Panc1 (cell line): ENCODE data around the gene TRIO. TPM values are rescaled to one million over a fixed set of nuclear protein-coding genes. Genes with fewer than 3 reads are reported as not detected.

Experiments used
- ATAC-seq: fragments of 200-7000 bp; cut with Tn5 transposase; 2 replicates; pipeline ENCODE4 v1.9.1; 2020; ENCODE audit warnings: mild to moderate bottlenecking, moderate library complexity
- BruUV-seq: library from RNA; stranded (reverse); fragments of 400-500 nt; replicated peaks from 2 replicates; lab custom pipeline; 2021; lab: Mats Ljungman, UMichigan
- CTCF ChIA-PET: fragments of 300-600 bp; sonication (Branson Sonifier 250); formaldehyde crosslinking; loops from one replicate; lab custom pipeline; 2022; ENCODE audit warnings: antibody characterized with exemption; lab: Charles Lee
- POLR2A ChIA-PET: fragments of 300-600 bp; sonication (Branson Sonifier 250); formaldehyde crosslinking; loops from one replicate; lab custom pipeline; 2022; ENCODE audit warnings: antibody characterized with exemption; lab: Charles Lee
- DNase-seq: peaks from one replicate; pipeline ENCODE4 v3.0.0-alpha.2; 2010; ENCODE audit warnings: low read depth, low spot score
- H3K27ac ChIP-seq: 2 replicates; pipeline ENCODE4 v1.5.1; 2011; ENCODE audit warnings: mild to moderate bottlenecking, low read length, inconsistent platforms
- H3K27me3 ChIP-seq: fragments of 200-500 bp; sonication (Bioruptor generic); 2 replicates; pipeline ENCODE4 v1.6.0; 2014; ENCODE audit warnings: low read length, inconsistent platforms; ENCODE audit not compliant: control insufficient read depth, insufficient read depth
- H3K36me3 ChIP-seq: fragments of 200-500 bp; sonication (Bioruptor generic); 2 replicates; pipeline ENCODE4 v1.5.1; 2014; ENCODE audit warnings: inconsistent platforms, mild to moderate bottlenecking, low read length, moderate library complexity; ENCODE audit not compliant: control insufficient read depth, insufficient read depth
- H3K4me1 ChIP-seq: 2 replicates; pipeline ENCODE4 v1.5.1; 2011; ENCODE audit warnings: inconsistent platforms, mild to moderate bottlenecking, low read length, moderate library complexity; ENCODE audit not compliant: control insufficient read depth, insufficient read depth
- H3K4me3 ChIP-seq, 2 experiments: 2 replicates each; pipeline ENCODE4 v1.5.1; 2011 to 2012; ENCODE audit warnings: low read depth in 2 of 2, low read length in 2 of 2, mild to moderate bottlenecking in 2 of 2, inconsistent platforms in 1 of 2, moderate library complexity in 1 of 2
- H3K9me3 ChIP-seq: fragments of 200-500 bp; sonication (Bioruptor generic); 2 replicates; pipeline ENCODE4 v1.5.1; 2014; ENCODE audit warnings: low read depth, mild to moderate bottlenecking, inconsistent platforms, low read length, moderate library complexity; ENCODE audit not compliant: control insufficient read depth, insufficient read depth
- POLR2AphosphoS5 ChIP-seq: IDR thresholded peaks from 2 replicates; pipeline ENCODE4 v1.6.1; 2012; ENCODE audit warnings: mild to moderate bottlenecking, low read depth, low read length, moderate library complexity
- SIN3A ChIP-seq: IDR thresholded peaks from 2 replicates; pipeline ENCODE4 v1.6.1; 2012; ENCODE audit warnings: low read depth, mild to moderate bottlenecking, low read length, moderate library complexity, borderline replicate concordance; ENCODE audit not compliant: insufficient read depth
- TCF7L2 ChIP-seq: IDR thresholded peaks from 2 replicates; pipeline ENCODE4 v1.6.1; 2011; ENCODE audit warnings: mild to moderate bottlenecking, low read depth, low read length, inconsistent platforms
- in situ Hi-C: cut with HindIII; loops from 2 replicates; pipeline ENCODE4 v1.10.0; 2016; ENCODE audit warnings: low sequenced_read_pairs, low pct_unique_long_range_greater_than_20kb
- intact Hi-C: fragments of 100-400 bp; cut with micrococcal nuclease; formaldehyde crosslinking; loops from one replicate; pipeline ENCODE4 v1.10.0; 2022; ENCODE audit not compliant: unreplicated experiment
- total RNA-seq: library from RNA; stranded (reverse); gene quantifications from one replicate; pipeline ENCODE4 v1.2.1, GENCODE V29; 2021; ENCODE audit not compliant: unreplicated experiment
- TF ChIP-seq, protein P1 (sequence below): fragments of 450-650 bp; IDR thresholded peaks from 2 replicates; pipeline ENCODE4 v1.5.1; 2017; ENCODE audit warnings: mild to moderate bottlenecking
- TF ChIP-seq, protein P2 (sequence below), 2 experiments: IDR thresholded peaks; 2 replicates each; pipeline ENCODE4 v1.6.1; 2011 to 2012; ENCODE audit warnings: low read depth in 2 of 2, control low read depth in 1 of 2, low read length in 1 of 2, mild to moderate bottlenecking in 1 of 2, moderate library complexity in 1 of 2; ENCODE audit not compliant: insufficient read depth in 1 of 2

Gene TRIO
- total RNA-seq, 1 experiment from 2014 or later, result 349 TPM

GRCh38 chr5:14525397-14525796, 382.3 kb downstream of the TRIO start:
- TF ChIP-seq POLR2AphosphoS5, result no peak
- TF ChIP-seq SIN3A, result no peak
- no peak for TF ChIP-seq TCF7L2
- TF ChIP-seq, protein P1, sequence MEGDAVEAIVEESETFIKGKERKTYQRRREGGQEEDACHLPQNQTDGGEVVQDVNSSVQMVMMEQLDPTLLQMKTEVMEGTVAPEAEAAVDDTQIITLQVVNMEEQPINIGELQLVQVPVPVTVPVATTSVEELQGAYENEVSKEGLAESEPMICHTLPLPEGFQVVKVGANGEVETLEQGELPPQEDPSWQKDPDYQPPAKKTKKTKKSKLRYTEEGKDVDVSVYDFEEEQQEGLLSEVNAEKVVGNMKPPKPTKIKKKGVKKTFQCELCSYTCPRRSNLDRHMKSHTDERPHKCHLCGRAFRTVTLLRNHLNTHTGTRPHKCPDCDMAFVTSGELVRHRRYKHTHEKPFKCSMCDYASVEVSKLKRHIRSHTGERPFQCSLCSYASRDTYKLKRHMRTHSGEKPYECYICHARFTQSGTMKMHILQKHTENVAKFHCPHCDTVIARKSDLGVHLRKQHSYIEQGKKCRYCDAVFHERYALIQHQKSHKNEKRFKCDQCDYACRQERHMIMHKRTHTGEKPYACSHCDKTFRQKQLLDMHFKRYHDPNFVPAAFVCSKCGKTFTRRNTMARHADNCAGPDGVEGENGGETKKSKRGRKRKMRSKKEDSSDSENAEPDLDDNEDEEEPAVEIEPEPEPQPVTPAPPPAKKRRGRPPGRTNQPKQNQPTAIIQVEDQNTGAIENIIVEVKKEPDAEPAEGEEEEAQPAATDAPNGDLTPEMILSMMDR, result no peak
- TF ChIP-seq, protein P2, sequence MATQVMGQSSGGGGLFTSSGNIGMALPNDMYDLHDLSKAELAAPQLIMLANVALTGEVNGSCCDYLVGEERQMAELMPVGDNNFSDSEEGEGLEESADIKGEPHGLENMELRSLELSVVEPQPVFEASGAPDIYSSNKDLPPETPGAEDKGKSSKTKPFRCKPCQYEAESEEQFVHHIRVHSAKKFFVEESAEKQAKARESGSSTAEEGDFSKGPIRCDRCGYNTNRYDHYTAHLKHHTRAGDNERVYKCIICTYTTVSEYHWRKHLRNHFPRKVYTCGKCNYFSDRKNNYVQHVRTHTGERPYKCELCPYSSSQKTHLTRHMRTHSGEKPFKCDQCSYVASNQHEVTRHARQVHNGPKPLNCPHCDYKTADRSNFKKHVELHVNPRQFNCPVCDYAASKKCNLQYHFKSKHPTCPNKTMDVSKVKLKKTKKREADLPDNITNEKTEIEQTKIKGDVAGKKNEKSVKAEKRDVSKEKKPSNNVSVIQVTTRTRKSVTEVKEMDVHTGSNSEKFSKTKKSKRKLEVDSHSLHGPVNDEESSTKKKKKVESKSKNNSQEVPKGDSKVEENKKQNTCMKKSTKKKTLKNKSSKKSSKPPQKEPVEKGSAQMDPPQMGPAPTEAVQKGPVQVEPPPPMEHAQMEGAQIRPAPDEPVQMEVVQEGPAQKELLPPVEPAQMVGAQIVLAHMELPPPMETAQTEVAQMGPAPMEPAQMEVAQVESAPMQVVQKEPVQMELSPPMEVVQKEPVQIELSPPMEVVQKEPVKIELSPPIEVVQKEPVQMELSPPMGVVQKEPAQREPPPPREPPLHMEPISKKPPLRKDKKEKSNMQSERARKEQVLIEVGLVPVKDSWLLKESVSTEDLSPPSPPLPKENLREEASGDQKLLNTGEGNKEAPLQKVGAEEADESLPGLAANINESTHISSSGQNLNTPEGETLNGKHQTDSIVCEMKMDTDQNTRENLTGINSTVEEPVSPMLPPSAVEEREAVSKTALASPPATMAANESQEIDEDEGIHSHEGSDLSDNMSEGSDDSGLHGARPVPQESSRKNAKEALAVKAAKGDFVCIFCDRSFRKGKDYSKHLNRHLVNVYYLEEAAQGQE (IDR thresholded peaks at IDR 0.05; ENCODE audit: insufficient read depth in 1 of 2, low read depth in 2 of 2, low read length in 1 of 2), result no peak
- Histone ChIP-seq H3K9me3 (no peaks in the 10 kb centered on the region), H3K27ac (no peak overlapping the region), H3K36me3 (no peaks in the 10 kb centered on the region), H3K27me3 (no peaks in the 10 kb centered on the region), H3K4me3 (no peak overlapping the region), H3K4me1 (no peaks in the 10 kb centered on the region)
- ATAC-seq (no peak; the same call in 1 of the 2 replicates), DNase-seq (no peak)
- intact Hi-C loops (no loop called here), in situ Hi-C loops (no loop called here)
- POLR2A ChIA-PET, result no interaction called here
- CTCF ChIA-PET, result no interaction called here
- BruUV-seq, result no TSS peak

- in situ Hi-C loops (no loop called here), intact Hi-C loops (no loop called here)
- Histone ChIP-seq H3K9me3 (no peaks in the 10 kb centered on the region), H3K36me3 (no peaks in the 10 kb centered on the region), H3K27ac (no peak overlapping the region), H3K4me3 (no peak overlapping the region), H3K4me1 (no peaks in the 10 kb centered on the region), H3K27me3 (no peaks in the 10 kb centered on the region)
- no TSS peak for BruUV-seq
- DNase-seq, result no peak
- POLR2A ChIA-PET, result no interaction called here
- ATAC-seq, result no peak
- CTCF ChIA-PET, result no interaction called here
- TF ChIP-seq POLR2AphosphoS5 (no peak), TCF7L2 (no peak), SIN3A (no peak)
- TF ChIP-seq, protein P1, result no peak
- TF ChIP-seq, protein P2 (IDR thresholded peaks at IDR 0.05; ENCODE audit: insufficient read depth in 1 of 2, low read depth in 2 of 2, low read length in 1 of 2), result no peak
These were observed 383.4 kb downstream of the TRIO start for GRCh38 chr5:14526493-14526892.
